HG02943 (cell line): Measurements from ENCODE around the gene SLC4A7.
A peak's percentile ranks its signal among the peaks of the same experiment; 100 is the strongest.

Source experiments
- ATAC-seq: cut with Tn5 transposase; IDR thresholded peaks from one replicate; pipeline ENCODE4 v1.9.1; 2021; ENCODE audit warnings: mild to moderate bottlenecking, low read depth, moderate library complexity; ENCODE audit not compliant: unreplicated experiment

Gene SLC4A7

DNA sequence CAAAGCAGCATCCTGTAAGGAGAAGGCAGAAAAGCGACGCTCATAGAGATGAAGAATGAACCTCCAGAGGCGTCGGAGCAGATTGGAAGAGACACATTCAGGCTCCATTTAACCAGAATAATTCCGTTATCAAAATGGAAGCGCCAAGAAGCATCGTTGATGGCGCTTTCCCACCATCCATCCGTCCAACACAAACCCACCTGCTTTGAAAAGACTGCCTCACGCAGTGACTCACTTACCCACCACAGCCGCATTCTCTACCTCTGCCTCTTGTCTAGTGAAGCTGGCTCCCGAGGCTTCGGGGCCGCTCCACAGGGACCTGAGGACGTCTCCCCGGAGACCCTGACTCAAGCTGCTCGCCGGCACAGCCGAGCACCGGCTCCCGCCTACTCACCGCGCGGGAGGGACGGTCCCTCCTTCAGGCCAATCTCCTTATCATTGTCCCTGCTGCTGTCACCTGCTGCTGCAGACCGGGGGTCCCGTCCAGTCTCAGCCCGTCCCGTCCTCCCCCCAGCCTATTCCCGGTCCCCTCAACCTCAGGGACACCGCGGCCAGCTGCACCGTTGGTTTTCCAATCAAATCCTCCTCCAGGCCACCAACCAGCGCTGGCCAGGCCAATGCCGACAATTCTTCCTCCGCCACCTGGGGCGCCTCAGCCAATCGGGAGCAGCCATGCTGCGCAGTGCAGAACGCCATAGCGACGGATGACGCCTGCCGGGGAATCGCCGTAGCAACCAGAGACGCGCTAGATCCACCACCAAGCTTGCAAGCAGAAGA lies 115.2 kb downstream of the SLC4A7 start, which contains the start of gene NEK10:
NEK10 (minus strand) TSS at position 553 of the 777 bp plus-strand sequence. CDS start 16,501 bp downstream, outside the sequence.
- ATAC-seq: peak; percentile 100

DNA sequence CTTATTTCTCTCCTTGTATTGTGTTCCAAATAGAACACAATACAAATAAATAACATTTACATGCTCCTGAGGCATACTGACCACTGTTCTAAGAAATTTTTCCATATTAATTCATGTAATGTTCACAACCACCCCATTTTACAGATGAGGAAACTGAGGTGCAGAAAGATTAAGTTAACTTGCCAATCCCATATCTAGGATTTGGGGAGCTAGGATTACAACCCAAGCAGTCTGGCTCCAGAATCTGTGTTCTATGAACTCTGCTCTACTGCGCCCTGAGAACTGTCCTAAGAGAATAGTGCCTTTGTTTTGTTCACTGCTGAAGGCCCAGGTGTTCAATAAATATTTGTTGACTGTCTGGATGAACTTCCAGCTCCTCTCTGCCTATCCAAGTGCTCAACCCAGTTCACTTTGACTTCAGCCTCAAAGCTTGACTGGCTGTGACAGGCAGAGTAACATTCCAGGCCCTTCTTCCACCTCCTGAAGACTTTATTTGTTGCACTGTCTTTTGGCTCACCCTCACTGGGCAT lies 118.1 kb downstream of the SLC4A7 start:
- no peak for ATAC-seq

DNA sequence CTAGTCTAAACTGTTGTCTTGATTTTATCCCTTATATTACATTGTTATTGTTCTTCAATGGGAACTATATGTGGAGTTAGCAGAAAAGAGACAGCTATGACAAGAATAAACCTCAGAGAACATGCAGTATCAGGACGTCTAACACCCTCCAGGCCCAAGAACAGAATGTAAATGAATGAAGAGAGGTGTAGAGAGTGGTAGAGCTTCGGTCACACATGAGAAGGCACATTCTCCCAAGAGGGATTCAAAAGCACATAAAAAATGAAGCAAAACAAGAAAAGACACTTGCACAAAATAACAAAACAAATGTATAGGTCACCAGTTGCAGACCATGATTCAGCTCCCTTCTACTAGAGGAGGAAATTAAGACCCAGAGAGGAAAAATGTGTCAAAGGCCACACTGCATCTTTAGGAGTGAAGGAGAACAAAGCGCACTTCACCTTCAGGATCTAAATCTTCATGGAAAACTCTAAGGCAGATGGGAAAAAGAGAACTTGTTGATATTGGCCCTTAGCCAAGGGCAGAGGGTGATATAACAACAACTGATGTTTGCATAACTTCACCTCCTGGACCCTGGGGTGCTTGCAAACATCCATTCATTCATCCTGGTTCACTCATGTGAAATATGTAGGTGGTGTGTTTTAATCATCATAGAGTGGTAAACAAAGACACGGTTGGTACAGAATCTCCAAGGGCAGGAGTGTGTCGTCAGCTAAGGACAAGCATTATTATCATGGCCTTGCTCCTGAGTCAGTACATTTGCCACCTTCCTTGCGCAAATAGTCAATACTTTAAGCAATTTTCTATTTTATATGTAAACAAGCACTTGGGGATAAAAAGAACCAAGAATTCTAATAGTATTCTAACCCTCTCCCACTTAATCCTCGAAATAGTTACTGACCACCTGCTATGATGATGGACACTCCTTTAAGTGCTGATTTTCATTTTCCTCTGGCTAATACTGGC lies 123.8 kb downstream of the SLC4A7 start:
- peak; percentile 42 for ATAC-seq

DNA sequence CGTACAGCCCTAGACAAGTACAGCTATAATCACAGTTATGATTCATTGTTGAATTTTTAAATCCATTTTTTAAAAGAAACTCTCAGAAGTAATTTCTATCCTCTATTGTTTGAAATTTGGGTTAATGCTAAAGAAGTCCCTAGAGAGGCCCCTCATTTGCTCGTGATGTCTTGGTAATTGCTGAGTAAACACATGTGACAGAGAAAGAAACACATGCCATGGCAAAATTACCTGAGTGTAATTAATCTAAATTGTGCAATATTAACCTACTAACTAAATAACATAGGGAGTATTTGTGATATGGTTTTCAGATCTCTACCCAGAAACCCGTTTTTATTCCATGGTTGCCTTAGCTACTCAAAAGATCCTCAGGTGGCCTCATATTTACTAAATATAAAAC lies 125.8 kb downstream of the SLC4A7 start:
- ATAC-seq: no peak

DNA sequence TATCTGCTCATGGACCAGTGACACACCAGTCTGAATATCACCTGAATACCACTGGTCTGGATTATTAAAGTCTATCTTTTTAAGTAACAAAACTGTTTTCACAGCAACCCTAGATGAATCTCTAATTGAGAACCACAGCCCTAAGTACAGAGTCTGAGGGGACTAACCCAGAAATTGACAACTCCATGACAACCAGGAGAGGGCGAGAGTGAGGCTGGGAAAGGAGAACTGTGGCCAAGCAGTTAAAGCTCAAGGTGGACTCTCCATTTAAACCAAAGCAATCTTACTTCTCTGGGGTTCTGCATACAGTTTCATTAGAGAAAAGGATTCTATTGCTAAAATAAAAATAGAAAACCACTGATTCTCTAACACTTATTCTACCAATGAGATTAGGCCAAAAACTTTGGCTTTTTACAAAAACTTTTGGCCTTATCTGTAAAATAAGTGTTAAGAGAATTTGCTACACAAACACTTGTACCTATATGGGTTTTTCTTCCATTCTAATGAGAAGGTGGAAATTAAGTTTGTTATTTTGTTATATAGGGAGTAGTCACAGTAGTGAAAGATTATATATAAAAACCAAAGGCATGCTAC lies 126.4 kb downstream of the SLC4A7 start:
- peak; percentile 82 for ATAC-seq

DNA sequence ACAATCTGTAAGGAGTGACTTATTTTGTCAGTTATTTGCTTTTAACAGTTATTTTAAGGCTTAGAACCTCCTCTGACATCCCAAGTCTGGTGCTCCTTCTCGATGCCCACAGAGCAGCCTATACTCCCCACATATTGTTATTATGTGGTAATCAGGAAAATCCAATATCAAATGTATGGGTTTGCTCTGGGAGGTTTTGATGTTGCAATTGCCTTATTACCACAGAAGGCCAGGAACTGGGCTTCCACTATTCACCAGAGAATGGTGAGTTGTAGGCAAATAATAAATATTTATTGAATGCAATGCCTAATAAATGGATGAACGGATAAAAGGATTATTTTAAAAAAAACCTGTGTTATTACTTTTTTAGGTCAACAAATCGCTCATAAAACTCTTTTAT lies 127.2 kb downstream of the SLC4A7 start:
- ATAC-seq: no peak

DNA sequence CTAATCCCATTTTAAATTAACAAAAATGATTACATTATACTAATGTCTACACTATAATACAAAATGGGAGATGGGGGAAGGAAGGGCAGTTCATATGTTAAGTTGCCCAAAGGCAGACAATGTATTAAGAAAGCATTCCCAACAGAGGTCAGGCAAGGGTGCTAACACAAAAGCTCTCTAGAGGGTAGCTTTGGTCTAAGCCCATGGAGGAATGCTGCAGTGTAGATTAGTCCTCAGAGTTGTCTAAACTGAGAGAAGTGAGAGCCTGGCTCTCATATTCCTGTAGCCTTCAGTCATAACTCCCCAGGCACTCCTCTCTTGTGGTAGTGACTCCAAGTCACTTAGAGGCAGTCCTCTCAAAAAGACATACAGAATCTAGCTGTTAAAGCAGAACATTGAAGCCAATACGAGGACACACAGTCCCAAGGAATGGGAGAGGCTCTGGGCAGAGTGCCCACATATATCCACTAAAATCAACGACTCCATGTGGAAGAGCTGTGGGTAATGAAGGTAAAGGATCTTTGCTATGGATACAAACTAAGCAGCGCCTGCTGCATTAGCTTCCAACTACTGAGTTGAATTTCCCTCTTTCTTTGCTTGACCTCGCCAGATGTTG lies 129.5 kb downstream of the SLC4A7 start:
- ATAC-seq: no peak

DNA sequence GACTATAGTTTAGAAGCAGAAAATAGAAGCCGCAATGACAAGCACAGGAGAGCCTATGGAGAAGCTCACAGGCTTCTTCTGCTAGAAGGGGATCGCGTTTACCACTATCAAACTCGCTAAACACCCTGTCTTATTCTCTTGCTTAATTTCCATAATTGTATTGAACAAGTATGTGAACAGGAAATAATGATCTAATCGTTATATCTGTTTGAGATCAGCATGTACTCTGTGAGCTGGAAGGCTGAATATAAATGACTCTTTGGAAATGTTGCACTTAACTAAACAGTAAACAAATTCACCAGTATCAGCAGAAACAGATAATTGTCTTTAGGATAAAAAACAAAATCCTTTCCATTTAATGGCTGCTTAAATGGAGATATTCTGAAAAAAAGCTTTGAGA lies 130.0 kb downstream of the SLC4A7 start:
- ATAC-seq: no peak

DNA sequence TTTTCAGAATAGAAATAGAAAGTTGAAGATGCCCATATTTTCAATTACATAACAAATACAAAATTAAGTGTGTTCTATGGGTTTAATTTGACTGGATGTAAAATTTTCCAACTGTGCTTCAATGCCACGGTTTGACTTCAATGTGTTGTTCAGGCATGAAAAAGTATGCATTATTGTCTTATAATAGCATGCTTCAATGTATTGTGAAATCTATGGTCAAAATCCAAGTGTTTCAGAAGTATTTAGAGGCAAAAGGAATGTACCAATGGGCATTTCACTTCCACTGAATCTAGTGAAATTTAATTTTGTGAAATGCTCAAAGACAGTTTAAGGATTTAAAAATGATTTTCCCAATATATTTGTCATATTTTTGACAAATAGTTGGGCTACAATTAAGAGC lies 131.0 kb downstream of the SLC4A7 start:
- no peak for ATAC-seq

DNA sequence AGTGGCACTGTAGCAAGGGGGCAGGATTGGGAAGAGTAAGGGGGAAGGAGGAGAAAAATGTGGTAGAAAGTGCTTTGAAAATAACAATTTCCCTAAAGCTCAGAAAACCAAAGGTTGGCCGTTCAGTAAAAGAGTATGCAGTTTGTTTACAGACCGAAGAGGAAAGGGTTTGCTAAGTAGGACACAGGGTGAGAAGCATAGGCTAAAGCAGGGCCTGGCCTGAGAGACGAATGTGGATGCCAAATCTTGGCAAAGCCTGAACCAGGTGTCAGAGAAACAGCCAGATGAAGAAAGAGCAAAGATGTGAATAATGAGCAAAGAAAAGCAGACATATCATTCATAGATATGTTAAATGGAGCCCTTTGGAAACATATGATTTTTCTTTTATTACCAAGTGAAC lies 132.1 kb downstream of the SLC4A7 start:
- no peak for ATAC-seq

DNA sequence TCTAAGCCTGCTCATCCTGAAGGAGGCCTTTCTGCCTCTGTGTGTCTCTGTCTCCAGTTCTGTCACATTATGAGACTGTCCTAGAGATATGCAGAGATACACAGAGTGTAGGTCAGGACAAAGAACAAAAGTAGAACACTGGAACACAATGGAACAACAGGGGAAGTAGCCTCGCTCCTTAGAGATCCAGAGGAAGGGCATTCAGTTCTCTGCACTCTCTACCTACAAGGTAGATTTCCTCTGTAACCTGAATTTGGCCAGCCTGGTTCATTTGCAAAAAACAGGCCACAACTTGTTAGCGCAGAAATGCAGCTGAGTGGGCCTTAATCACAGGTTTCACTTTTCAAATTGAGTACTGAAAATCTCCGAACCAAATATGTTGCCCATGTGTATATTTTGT lies 134.4 kb downstream of the SLC4A7 start:
- ATAC-seq: peak; percentile 54

DNA sequence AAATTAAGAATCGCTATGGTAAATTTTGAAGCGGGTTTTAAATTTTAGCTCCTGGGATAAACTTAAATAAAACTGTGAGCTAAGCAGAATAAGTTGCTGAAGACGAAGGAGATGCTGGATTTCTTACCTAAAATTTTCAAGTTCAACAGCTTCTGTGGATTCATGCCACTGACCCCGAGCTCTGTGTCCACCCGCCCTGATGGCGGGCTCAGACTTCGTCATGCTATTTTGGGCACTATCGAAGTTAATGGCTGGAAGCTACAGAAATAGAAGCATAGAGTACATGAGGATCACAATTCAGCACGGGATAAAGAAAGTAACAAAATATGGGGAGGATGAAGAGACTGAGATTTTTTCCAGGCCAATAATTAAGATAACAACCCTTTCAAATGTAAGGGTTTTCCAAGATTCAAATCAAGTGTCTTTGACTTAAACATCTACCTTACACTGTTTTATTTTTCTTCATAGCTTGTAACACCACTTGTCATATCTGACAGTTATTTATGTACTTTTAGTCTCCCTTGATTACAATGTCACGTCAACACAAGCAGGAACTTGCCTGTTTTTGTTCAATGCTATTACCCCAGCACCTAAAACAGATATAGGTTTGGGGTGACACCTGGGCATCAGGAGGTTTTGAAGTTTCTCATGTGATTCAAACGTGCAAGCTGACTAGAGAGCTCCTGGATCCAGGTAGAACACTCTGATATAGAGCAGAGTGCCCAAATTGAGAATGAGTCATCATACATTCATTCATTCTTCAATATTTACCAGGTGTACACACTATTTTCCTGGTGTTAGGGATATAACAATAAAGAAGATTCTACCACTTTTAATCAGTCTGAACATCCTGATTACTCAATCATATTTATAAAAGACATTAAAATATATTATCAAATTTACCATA lies 138.0 kb downstream of the SLC4A7 start:
- ATAC-seq: no peak

DNA sequence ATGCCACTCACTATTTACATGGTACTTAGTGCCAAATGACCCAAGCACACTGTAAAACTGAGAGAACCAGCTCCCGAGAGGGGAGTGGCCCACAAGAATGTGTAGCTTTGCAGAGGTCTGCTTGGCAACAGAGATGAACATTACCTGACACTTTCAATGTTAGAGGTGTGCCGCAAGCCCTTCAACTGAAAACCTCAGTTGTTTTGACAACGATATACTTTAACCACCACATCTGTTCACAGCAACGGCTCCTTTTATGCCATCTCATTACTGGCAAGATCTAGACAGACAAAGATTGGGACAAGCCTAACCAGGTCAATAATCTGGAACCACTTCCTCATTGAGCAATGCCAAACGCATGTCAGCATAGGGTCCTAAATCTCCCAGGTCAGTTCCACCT lies 138.7 kb downstream of the SLC4A7 start:
- ATAC-seq: no peak

DNA sequence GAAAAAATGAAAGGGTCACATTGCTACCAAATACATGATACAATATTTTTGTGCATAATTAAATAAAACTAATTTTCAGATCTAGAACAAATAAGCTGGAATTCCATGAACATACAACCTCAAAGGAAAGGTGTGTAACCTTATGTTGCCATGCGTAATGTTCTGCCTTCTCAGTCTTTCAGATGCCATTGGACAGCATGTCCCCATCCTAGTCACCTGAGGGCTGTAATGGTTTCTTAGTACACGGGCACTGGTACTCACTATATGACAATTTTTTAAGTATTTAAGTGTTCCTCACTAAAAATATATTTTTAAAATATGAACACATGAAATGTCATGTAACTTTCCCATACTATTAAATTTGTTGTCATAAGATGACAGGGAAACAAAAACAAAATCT lies 139.1 kb downstream of the SLC4A7 start:
- no peak for ATAC-seq

DNA sequence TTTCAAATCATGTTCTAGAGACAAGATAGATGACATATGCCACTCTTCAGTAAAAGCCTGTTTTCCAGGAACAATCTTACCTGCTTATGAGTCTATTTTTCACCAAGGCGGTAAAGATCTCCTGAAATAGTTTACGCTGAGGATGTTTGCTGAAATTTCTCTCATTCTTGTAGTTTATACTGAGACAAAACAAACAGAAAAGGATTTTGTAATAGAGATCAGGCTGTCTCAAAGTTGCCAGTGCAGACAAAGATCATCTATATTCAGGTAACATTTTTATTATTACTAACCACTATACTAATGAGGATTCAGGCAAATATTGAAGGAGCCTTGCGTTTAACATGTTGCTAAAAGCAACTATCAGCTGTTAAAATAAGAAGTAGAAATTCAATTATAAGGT lies 140.0 kb downstream of the SLC4A7 start:
- ATAC-seq: no peak

DNA sequence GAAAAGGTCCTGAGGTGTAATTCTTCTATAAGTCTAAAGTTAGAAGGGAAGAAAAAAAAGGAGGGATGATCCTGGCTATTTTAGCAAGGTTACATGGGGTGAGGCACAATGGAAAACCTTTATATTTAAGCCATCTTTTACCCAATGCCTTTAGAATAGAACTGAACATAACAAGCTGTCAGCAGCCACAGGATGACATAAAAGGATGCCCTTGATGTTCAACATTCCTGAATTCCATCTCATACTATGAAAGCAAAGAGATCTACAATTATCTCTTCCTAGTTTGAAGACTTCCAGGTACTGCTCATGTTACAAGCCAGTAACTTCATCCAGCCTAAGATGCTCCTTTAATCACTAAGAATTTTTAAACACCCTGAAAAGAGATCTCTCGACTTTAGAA lies 141.9 kb downstream of the SLC4A7 start:
- ATAC-seq: no peak

DNA sequence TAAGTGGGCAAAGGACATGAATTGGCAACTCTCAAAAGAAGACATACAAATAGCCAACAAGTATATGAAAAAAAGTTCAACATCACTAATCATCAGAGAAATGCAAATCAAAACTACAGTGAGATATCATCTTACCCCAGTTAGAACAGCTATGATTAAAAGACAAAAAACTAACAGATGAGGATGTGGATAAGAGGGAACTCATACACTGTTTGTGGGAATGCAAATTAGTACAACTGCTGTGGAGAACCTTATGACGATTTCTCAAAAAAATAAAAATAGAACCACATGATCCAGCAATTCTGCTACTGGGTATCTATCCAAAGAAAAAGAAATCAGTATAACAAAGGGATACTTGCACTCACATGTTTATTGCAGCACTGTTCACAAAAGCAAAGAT lies 143.7 kb downstream of the SLC4A7 start:
- ATAC-seq: peak; percentile 83

DNA sequence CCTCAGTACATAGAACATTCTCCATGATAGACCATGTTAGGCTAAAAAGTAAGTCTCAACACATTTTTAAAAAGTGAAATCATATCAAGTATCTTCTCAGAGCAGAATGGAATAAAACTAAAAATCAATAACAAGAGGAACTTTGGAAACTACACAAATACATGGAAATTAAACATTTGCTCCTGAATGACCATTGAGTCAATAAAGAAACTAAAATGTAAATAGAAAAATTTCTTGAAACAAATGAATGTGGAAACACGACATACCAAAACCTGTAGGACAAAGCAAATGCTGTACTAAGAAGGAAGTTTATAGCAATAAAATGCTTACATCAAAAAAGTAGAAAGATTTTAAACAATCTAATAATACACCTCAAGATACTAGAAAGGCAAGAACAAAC lies 148.6 kb downstream of the SLC4A7 start:
- no peak for ATAC-seq

DNA sequence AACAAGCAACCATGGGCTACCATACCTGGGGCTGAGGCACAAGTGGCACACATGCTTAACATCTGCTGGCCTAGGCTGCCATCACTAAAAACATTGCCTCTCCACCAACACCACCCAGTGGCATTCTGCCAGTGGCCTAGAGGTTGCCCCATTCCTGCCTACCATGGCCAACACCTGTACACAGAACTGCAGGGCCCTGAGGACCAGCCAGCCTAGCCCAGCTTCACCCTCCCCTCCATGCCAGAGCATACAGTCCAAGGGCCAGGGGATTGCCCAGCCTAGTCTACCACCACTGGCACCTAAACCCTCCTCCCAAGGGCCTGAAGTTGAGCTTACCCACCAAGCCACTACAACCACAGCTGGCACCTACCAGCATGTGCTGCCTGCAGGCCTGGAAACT lies 150.3 kb downstream of the SLC4A7 start:
- no peak for ATAC-seq
